22Rv1 (cell line): ENCODE results near the gene SDC4.

ENCODE experiments used
- CTCF ChIP-seq: fragments of 450-650 bp; IDR thresholded peaks from 2 replicates; pipeline ENCODE4 v1.5.1; 2017; ENCODE audit warnings: mild to moderate bottlenecking
- ZFX ChIP-seq: fragments of 450-650 bp; IDR thresholded peaks from 2 replicates; pipeline ENCODE4 v1.6.1; 2017; ENCODE audit warnings: antibody characterized with exemption, borderline replicate concordance

- TF ChIP-seq CTCF, result no peak
- TF ChIP-seq ZFX, result no peak
Measured at GRCh38 chr20:45297786-45298497, 50.3 kb downstream of the SDC4 start.
